GM18873 (cell line): ENCODE results near the gene RIMKLB.
"Not testable (repeated sequence)": the region's sequence is repeated elsewhere in the genome, so short reads cannot be mapped to it uniquely, and the experiment has no call there.

Source experiments
- ATAC-seq: cut with Tn5 transposase; IDR thresholded peaks from one replicate; pipeline ENCODE4 v1.9.1; 2021; ENCODE audit warnings: mild to moderate bottlenecking, moderate library complexity, moderate number of reproducible peaks; ENCODE audit not compliant: unreplicated experiment, low FRiP score

Gene RIMKLB

DNA sequence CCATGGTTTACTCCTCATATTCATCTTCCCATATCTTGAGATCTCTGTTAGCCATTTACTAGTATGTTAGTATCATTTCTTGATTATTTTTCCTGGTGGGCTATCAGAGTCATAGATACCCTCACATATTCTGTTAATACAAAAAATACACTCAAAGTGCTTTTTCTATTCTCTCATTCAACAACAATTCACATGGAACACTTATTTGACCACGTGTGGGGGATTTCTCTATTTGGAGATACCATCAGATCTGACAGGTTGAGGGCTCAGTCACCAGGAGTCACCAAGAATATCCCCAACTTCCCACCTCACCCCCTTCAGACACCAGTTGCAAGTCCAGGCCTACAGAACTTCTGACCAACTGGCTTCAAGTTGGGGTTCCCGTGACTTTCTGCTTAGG, 72.7 kb downstream of the RIMKLB start:
- no peak for ATAC-seq

- ATAC-seq: no peak
Observed at GRCh38 chr12:8771072-8771471, 73.3 kb downstream of the RIMKLB start.

DNA sequence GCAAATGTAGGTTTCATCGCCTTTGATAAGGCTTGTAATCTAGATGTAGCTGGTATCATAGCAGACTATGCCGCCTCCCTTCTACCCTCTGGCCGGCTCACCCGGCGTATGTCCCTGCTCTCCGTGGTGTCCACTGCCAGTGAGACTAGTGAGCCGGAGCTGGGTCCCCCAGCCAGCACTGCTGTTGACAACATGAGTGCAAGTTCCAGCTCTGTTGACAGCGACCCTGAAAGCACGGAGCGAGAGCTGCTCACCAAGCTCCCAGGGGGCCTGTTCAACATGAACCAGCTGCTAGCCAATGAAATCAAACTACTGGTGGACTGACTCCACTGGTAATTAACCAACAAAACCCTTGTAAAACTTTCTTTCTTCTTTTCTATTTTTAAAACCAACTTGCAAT, 75.7 kb downstream of the RIMKLB start:
- ATAC-seq: no peak

DNA sequence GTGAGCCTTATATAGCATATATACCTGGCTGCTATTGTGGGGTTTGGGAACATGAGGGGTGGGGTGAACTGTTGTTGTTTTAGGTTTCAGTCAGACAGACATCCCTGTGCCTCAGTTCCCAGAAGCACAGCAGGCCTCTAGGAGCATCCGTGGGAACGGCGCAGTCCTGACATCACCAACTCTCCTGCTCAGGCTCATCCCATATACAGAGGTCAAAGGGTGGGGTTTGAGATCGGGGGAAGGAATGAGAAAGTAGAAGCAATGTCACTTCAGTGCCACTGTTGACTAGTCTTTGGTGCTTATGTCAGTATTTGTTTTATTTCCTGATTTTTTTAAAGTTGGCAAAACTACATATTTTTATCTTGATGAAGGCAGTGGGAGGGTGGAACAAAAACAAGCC, 81.5 kb downstream of the RIMKLB start:
- no peak for ATAC-seq

DNA sequence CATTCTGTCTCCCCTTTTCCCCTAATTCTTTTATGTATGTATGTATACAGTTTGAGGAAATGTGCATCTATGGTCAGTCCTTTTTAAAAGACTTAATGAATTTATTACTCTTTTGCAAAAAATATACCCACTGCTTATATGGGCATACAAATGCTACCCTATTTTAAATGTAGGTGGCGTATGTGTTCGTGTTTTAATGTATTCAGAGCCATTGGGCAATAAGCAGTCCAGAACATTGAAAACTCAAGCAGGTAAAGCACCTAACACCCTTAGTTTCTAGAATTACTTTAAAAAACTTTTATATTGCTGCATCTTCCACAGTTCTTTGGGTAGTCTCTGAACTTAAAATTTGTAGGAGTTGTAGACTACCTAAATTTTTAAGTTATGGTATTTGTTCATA, 82.1 kb downstream of the RIMKLB start:
- no peak for ATAC-seq

DNA sequence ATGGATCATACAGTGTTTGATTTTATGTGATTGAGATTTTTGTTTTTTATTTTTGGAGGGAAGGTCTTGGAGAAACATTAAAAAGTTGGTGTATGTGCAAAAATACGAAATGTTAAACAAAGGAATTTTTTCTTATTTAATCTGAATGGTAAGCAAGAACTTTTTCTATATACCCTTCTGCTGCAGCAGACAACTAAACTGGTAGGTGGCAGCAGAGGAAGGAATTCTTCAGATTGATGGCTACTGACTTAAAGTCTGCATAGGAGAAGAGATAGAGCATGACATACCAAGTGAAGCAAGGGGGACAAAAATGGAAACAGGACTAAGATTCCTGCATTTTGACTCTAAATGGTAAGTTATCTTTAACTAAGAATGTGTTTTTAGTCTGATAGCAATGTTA, 82.6 kb downstream of the RIMKLB start:
- no peak for ATAC-seq

GRCh38 chr12:8781381-8782127, 83.8 kb downstream of the RIMKLB start:
- ATAC-seq: no peak

- ATAC-seq: no peak
Observed at GRCh38 chr12:8784290-8784888, 86.6 kb downstream of the RIMKLB start.

DNA sequence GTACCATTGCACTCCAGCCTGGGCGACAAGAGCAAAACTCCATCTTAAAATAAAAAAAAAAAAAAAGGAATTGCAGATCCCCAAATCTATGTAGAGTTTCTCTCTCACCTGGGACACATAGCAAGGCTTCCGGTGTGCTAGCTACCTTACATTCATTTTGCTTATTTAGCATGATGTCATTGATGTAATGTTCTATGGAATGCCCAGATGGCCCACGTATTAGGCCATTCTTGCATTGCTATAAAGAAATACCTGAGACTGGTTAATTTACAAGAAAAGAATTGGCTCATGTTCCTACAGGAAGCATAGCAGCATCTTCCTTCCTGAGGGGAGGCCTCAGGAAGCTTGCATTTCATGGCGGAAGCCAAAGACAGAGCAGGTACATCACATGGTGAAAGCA, 87.7 kb downstream of the RIMKLB start:
- ATAC-seq: no peak

GRCh38 chr12:8787206-8787605, 89.4 kb downstream of the RIMKLB start:
- ATAC-seq: not testable (repeated sequence)

DNA sequence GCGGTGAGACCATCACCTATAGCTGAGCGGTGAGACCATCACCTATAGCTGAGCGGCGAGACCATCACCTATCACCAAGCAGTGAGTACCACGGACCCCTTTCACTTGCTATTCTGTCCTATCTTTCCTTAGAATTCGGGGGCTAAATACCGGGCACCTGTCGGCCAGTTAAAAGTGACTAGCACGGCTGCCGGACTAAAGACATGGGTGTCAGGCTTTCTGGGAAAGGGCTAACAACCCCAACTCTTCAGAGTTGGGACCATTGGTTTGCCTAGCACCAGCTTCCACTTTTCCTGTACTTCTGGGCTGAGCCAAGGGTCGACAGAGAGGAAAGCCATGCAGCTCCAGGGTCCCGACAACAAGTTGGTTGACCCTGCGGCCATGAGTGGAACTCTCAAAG, 90.9 kb downstream of the RIMKLB start:
- ATAC-seq: not testable (repeated sequence)

DNA sequence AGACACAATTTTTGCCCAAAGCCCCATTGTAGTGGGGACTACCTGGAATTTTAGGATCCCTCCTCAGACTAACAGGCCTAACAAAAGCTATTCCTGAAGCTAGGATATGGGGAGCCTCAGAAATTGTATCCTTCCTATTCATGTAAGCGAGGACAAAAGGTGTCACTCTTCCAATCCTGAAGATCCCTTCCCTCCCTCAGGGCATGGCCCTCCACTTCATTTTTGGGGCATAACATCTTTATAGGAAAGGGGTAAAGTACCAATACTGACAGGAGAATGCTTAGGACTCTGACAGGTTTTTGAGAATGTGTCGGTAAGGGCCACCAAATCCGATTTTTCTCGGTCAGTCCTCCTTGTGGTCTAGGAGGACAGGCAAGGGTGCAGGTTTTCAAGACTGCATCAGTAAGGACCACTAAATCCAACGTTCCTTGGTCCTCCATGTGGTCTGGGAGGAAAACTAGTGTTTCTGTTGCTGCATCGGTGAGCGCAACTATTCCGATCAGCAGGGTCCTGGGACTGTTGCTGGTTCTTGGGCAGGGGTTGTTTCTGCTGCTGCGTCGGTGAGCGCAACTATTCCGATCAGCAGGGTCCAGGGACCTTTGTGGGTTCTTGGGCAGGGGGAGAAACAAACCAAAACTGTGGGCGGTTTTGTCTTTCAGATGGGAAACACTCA, 91.7 kb downstream of the RIMKLB start:
- ATAC-seq: not testable (repeated sequence)

GRCh38 chr12:8793226-8793625, 95.4 kb downstream of the RIMKLB start:
- ATAC-seq: not testable (repeated sequence)

DNA sequence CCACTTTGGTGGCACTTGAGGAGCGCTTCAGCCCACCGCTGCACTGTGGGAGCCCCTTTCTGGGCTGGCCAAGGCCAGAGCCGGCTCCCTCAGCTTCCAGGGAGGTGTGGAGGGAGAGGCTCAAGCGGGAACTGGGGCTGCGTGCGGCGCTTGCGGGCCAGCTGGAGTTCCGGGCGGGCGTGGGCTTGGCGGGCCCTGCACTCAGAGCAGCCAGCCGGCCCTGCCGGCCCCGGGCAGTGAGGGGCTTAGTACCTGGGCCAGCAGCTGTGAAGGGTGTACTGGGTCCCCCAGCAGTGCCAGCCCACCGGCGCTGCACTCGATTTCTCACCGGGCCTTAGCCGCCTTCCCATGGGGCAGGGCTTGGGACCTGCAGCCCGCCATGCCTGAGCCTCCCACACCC, 96.8 kb downstream of the RIMKLB start:
- ATAC-seq: not testable (repeated sequence)

- ATAC-seq: no peak
Observed at GRCh38 chr12:8796831-8797626, 99.2 kb downstream of the RIMKLB start.

- ATAC-seq: not testable (repeated sequence)
Observed at GRCh38 chr12:8801213-8801612, 103.4 kb downstream of the RIMKLB start.

GRCh38 chr12:8804833-8805232, 107.0 kb downstream of the RIMKLB start:
- not testable (repeated sequence) for ATAC-seq

GRCh38 chr12:8805487-8805886, 107.7 kb downstream of the RIMKLB start:
- not testable (repeated sequence) for ATAC-seq

DNA sequence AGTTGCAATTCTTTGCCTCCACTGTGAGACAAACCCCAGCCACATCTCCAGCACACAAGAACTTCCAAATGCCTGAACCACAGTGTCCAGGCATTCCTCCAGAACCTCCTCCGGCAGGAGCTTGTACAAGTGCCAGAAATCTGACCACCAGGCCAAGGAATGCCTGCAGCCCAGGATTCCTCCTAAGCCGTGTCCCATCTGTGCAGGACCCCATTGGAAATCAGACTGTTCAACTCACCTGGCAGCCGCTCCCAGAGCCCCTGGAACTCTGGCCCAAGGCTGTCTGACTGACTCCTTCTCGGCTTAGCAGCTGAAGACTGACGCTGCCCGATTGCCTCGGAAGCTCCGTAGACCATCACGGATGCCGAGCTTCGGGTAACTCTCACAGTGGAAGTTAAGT, 109.3 kb downstream of the RIMKLB start:
- ATAC-seq: not testable (repeated sequence)

GRCh38 chr12:8810112-8810511, 112.3 kb downstream of the RIMKLB start:
- not testable (repeated sequence) for ATAC-seq
